Stimulated activated CD4-positive, alpha-beta T cell treated with anti-CD3 and anti-CD28 coated beads, Interleukin-12 subunit alpha, Interleukin-12 subunit beta, amount 100 ng/mL, for 24 hours (primary cell): ENCODE data around the gene CSAG1.
"Not testable (repeated sequence)": the region's sequence is repeated elsewhere in the genome, so short reads cannot be mapped to it uniquely, and the experiment has no call there.

Experiments
- DNase-seq, 2 experiments: peaks; one replicate each; pipeline ENCODE4 v3.0.0-alpha.2; 2020; ENCODE audit warnings: low read depth in 2 of 2

Gene CSAG1, protein sequence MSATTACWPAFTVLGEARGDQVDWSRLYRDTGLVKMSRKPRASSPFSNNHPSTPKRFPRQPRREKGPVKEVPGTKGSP

DNA sequence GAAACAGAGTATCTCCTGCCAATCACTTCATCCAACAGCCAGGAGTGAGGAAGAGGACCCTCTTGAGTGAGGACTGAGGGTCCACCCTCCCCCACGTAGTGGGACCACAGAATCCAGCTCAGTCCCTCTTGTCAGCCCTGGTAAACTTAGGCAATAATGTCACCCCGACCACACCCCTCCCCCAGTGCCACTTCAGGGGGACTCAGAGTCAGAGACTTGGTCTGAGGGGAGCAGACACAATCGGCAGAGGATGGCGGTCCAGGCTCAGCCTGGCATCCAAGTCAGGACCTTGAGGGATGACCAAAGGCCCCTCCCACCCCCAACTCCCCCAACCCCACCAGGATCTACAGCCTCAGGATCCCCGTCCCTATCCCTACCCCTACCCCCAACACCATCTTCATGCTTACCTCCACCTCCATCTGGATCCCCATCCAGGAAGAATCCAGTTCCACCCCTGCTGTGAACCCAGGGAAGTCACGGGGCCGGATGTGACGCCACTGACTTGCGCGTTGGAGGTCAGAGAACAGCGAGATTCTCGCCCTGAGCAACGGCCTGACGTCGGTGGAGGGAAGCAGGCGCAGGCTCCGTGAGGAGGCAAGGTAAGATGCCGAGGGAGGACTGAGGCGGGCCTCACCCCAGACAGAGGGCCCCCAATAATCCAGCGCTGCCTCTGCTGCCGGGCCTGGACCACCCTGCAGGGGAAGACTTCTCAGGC lies at the start of gene CSAG1, which contains the start of gene MAGEA12:
TSS of gene CSAG1 (minus strand) at position 461 of the 715 bp plus-strand sequence. CDS start 1,261 bp downstream, outside the sequence.
TSS of gene MAGEA12 (plus strand) at position 497 of the 715 bp plus-strand sequence. CDS start 2,405 bp downstream, outside the sequence.
- DNase-seq = no peak

DNA sequence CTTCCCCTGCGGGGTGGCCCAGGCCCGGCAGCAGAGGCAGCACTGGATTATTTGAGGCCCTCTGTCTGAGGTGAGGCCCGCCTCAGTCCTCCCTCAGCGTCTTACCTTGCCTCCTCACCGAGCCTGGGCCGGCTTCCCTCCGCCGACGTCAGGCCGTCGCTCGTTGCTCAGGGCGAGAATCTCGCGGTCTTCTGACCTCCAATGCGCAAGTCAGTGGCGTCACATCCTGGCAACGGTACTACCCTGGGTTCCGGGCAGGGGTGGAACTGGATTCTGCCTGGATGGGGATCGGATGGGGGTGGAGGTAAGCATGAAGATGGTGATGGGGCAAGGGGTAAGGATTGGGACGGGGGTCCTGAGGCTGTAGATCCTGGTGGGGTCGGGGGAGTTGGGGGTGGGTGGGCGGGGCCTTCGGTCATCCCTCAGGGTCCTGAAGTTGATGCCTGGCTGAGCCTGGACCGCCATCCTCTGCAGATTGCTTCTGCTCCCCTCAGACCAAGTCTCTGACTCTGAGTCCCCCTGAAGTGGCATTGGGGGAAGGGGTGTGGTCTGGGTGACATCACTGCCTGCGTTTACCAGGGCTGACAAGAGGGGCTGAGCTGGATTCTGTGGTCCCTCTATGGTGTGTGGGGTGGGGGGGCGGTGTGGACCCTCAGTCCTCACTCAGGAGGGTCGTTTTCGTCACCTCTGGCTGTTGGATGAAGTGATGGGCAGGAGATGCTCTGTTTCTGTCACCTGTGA lies 36.2 kb upstream of the CSAG1 start, which contains the start of gene MAGEA6:
TSS of gene MAGEA6 (minus strand) at position 141 of the 741 bp plus-strand sequence. CDS start 2,039 bp downstream, outside the sequence.
- not testable (repeated sequence) for DNase-seq

GRCh38 chrX:152766562-152766961 lies 33.0 kb upstream of the CSAG1 start:
- not testable (repeated sequence) for DNase-seq

GRCh38 chrX:152761582-152761981 lies 28.1 kb upstream of the CSAG1 start:
- not testable (repeated sequence) for DNase-seq

DNA sequence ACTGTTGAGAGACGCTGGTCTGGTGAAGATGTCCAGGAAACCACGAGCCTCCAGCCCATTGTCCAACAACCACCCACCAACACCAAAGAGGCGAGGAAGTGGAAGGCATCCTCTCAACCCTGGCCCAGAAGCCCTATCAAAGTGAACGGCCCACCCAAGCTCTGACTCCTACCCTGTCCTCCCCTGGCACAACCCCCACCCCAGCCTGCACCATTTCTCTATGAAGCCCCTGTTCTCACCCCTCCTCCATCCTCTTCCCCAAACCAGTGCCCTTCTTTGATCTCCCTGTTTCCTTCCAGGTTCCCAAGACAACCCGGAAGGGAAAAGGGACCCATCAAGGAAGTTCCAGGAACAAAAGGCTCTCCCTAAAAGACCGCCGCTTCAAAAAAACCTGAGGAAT lies 26.0 kb upstream of the CSAG1 start:
- not testable (repeated sequence) for DNase-seq

DNA sequence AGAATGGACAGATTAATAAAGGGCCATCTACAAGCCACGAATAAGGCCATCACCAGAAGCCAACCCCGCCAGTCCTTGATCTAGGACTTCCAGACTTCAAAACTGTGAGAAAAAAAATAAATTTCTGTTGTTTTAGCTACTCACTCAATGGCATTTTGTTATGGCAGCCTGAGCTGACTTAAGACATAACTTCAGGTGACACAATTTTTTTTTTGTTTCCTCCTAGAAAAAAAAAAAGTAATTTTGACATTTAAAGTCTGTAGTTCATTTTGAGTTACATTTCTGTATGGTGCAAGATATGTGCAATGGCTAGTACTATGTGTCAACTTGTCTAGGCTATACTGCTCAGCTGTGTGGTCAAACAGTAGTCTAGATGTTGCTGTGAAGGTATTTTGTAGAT lies 25.4 kb upstream of the CSAG1 start, which contains the start of gene CSAG3:
TSS of gene CSAG3 (plus strand) at position 301 of the 400 bp plus-strand sequence.
- DNase-seq = not testable (repeated sequence)

- DNase-seq = not testable (repeated sequence)
These were observed 21.4 kb upstream of the CSAG1 start for GRCh38 chrX:152754871-152755270.

GRCh38 chrX:152753686-152754650 lies 20.4 kb upstream of the CSAG1 start, which contains the start of gene MAGEA2:
MAGEA2 (minus strand) TSS chrX:152753842; CDS start chrX:152751363, 2,479 bp downstream.
- not testable (repeated sequence) for DNase-seq

GRCh38 chrX:152738560-152738959 lies 5.0 kb upstream of the CSAG1 start:
- DNase-seq = no peak

DNA sequence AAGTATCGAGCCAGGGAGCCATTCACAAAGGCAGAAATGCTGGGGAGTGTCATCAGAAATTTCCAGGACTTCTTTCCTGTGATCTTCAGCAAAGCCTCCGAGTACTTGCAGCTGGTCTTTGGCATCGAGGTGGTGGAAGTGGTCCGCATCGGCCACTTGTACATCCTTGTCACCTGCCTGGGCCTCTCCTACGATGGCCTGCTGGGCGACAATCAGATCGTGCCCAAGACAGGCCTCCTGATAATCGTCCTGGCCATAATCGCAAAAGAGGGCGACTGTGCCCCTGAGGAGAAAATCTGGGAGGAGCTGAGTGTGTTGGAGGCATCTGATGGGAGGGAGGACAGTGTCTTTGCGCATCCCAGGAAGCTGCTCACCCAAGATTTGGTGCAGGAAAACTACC lies 3.0 kb upstream of the CSAG1 start:
- not testable (repeated sequence) for DNase-seq

DNA sequence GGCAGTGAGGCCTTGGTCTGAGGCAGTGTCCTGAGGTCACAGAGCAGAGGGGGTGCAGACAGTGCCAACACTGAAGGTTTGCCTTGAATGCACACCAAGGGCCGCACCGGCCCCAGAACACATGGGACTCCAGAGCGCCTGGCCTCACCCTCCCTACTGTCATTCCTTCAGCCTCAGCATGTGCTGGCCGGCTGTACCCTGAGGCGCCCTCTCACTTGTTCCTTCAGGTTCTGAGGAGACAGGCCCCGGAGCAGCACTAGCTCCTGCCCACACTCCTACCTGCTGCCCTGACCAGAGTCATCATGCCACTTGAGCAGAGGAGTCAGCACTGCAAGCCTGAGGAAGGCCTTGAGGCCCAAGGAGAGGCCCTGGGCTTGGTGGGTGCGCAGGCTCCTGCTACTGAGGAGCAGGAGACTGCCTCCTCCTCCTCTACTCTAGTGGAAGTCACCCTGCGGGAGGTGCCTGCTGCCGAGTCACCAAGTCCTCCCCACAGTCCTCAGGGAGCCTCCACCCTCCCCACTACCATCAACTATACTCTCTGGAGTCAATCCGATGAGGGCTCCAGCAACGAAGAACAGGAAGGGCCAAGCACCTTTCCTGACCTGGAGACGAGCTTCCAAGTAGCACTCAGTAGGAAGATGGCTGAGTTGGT lies 2.5 kb upstream of the CSAG1 start:
- DNase-seq = no peak

DNA sequence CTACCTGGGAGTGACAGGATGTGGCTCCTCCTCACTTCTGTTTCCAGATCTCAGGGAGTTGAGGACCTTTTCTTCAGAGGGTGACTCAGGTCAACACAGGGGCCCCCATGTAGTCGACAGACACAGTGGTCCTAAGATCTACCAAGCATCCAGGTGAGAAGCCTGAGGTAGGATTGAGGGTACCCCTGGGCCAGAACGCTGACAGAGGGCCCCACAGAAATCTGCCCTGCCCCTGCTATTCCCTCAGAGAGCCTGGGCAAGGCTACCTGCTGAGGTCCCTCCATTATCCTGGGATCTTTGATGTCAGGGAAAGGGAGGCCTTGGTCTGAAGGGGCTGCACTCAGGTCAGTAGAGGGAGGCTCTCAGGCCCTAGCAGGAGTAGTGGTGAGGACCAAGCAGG lies 1.6 kb upstream of the CSAG1 start:
- no peak for DNase-seq

GRCh38 chrX:152734143-152734858 lies 780 bp upstream of the CSAG1 start:
- DNase-seq = not testable (repeated sequence)

GRCh38 chrX:152725409-152725808 lies 8.1 kb downstream of the CSAG1 start:
- no peak for DNase-seq

DNA sequence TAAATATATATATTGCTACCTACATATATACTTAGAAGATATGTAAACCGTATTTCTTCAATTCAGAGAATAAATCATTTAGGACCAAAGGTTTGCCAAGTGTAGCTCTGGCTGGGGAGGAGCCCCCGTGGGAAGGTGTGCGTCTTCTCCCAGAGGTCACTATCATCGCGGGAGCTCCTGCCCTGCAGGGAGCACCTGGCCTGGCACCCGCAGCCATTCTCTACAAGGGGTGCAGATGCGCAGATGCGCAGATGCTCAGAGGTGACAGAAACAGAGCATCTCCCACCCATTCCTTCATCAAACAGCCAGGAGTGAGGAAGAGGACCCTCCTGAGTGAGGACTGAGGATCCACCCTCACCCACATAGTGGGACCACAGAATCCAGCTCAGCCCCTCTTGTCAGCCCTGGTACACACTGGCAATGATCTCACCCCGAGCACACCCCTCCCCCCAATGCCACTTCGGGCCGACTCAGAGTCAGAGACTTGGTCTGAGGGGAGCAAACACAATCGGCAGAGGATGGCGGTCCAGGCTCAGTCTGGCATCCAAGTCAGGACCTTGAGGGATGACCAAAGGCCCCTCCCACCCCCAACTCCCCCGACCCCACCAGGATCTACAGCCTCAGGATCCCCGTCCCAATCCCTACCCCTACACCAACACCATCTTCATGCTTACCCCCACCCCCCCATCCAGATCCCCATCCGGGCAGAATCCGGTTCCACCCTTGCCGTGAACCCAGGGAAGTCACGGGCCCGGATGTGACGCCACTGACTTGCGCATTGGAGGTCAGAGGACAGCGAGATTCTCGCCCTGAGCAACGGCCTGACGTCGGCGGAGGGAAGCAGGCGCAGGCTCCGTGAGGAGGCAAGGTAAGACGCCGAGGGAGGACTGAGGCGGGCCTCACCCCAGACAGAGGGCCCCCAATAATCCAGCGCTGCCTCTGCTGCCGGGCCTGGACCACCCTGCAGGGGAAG lies 19.4 kb downstream of the CSAG1 start, which contains the start of gene MAGEA2B:
TSS of gene MAGEA2B (plus strand) at position 814 of the 973 bp plus-strand sequence. CDS start 2,479 bp downstream, outside the sequence.
- not testable (repeated sequence) for DNase-seq

DNA sequence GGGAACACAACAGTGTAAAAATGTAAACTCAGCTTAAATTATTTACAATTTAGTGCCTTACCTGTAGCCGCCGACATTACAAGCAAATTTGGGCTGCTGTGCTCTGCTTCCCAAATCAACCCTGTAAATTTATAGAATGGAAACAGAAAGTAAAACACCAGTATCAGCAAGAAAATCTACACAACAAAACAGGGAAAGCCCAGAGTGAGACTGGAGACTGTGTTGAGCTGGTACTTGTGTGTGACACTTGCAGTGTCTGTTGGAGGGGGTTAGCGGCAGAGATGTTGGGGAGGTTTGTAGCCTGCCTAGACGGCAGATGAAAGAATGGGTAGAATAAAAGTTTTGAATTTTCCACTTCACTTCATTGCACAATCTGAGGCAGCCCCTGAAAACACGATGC lies 20.3 kb downstream of the CSAG1 start:
- not testable (repeated sequence) for DNase-seq

DNA sequence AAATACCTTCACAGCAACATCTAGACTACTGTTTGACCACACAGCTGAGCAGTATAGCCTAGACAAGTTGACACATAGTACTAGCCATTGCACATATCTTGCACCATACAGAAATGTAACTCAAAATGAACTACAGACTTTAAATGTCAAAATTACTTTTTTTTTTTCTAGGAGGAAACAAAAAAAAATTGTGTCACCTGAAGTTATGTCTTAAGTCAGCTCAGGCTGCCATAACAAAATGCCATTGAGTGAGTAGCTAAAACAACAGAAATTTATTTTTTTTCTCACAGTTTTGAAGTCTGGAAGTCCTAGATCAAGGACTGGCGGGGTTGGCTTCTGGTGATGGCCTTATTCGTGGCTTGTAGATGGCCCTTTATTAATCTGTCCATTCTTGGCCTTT lies 24.3 kb downstream of the CSAG1 start, which contains the start of gene CSAG2:
TSS of gene CSAG2 (minus strand) at position 101 of the 400 bp plus-strand sequence. CDS start 161 bp downstream, outside the sequence.
- not testable (repeated sequence) for DNase-seq

DNA sequence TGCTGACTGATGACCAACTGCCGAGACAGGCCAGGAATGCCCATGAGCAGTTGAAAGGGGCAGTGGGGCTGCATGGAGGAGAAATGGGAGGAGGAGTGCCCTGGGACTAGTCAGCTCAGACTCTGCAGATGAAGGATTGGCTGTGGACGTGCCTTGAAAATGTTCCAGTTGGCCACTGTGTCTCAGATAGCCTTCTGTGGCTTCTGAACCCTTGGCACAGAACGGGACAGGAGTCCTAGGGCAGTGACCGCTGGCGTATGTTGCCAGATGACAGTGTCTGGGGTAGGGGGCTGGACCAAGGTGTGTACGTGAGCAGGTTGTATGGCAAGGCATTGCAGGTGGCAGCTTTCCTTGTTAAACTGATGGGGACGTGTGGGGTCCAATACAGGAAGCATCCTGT lies 27.0 kb downstream of the CSAG1 start:
- DNase-seq = not testable (repeated sequence)
